Measurements from ENCODE around the gene RNMT.

DNA sequence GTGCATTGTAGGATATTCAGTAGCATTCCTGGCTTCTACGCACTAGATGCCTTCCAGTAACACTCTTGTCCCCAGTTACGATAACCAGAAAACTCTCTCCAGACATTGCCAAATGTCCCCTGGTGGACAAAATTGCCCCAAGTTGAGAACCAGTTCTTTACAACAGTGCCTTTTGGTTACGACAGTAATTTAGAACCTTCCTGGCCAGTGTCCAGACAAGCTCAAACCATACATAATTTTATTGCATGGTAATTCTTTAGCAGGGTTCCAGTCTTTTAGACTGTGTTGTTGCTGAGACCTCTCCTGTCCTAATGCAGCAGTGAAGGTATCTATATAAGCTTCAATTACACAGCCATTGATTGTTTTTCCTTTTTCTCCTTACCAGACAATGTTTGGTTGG is 20.2 kb downstream of the RNMT start:
- TF ChIP-seq POLR2A (IDR thresholded peaks at IDR 0.05) (no peak), POLR2AphosphoS5 (IDR thresholded peaks at IDR 0.05) (no peak)

Measured in transverse colon (tissue), 3 donors.